HG03571 (cell line): ENCODE results near the gene ESPL1.
"Not testable (repeated sequence)": the region's sequence is repeated elsewhere in the genome, so short reads cannot be mapped to it uniquely, and the experiment has no call there.

Experiments used
- ATAC-seq: cut with Tn5 transposase; IDR thresholded peaks from one replicate; pipeline ENCODE4 v1.9.1; 2021; ENCODE audit not compliant: unreplicated experiment

Gene ESPL1

GRCh38 chr12:53297106-53297505, 29.0 kb downstream of the ESPL1 start:
- not testable (repeated sequence) for ATAC-seq

GRCh38 chr12:53298164-53298563, 30.1 kb downstream of the ESPL1 start:
- no peak for ATAC-seq

DNA sequence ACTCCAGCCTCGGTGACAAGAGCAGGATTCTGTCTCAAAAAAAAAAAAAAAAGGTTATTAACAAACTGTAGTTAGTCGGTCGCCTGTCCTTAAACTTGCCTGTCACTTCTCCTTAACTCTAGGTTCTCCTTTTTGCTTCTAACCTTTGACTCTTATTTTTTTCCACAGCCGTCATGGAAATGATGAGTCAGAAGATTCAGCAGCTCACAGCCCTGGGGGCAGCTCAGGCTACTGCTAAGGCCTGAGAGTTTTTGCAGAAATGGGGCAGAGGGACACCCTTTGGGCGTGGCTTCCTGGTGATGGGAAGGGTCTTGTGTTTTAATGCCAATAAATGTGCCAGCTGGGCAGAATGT, 31.0 kb downstream of the ESPL1 start:
- no peak for ATAC-seq

DNA sequence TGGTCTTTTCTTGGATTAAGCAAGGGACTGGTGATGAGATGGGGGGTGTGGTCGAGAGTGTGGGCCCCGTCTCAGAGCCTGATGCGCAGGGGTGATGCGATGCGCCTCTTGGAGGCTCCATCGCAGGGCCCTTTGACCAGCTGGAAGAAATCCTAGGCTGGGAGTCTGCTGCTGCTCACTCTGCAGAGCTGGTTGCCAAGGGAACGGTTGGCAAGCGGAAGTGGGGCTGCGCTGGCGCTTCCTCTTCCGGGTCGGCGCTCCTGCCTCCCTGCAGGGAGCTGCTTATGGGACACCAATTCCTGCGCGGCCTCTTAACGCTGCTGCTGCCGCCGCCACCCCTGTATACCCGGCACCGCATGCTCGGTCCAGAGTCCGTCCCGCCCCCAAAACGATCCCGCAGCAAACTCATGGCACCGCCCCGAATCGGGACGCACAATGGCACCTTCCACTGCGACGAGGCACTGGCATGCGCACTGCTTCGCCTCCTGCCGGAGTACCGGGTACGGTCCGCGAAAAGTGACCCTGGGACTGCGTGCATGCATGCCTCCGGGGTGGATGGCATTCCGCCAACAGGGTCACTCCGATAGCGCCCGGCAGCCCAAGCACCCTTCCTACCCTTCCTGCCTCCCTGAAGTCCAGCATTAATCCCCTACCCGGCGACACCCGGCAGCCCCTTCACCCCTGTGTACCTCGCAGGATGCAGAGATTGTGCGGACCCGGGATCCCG, 31.5 kb downstream of the ESPL1 start, which contains the start of gene MYG1:
MYG1 (plus strand) TSS at position 242 of the 727 bp plus-strand sequence; CDS start at position 285, 43 bp downstream.
- peak; percentile 71 for ATAC-seq

GRCh38 chr12:53300187-53300586, 32.1 kb downstream of the ESPL1 start:
- no peak for ATAC-seq

- no peak for ATAC-seq
These were observed 34.8 kb downstream of the ESPL1 start for GRCh38 chr12:53302903-53303302.

DNA sequence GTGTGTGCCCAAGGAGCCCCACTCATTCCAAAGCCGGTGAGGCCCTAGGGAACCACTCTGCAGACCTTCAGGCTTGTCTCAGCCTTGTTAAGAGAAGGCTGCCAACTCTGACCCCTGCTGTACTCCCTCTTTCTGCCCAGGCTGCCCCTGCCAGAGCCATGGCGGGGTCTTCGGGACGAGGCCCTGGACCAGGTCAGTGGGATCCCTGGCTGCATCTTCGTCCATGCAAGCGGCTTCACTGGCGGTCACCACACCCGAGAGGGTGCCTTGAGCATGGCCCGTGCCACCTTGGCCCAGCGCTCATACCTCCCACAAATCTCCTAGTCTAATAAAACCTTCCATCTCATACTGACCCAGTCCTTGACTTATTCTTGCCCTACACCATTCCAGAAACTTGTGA, 38.7 kb downstream of the ESPL1 start:
- no peak for ATAC-seq

GRCh38 chr12:53308276-53308675, 40.2 kb downstream of the ESPL1 start:
- ATAC-seq: no peak

- ATAC-seq: no peak
These were observed 45.9 kb downstream of the ESPL1 start for GRCh38 chr12:53313996-53314395.

- ATAC-seq: no peak
These were observed 52.5 kb downstream of the ESPL1 start for GRCh38 chr12:53320352-53321195.

DNA sequence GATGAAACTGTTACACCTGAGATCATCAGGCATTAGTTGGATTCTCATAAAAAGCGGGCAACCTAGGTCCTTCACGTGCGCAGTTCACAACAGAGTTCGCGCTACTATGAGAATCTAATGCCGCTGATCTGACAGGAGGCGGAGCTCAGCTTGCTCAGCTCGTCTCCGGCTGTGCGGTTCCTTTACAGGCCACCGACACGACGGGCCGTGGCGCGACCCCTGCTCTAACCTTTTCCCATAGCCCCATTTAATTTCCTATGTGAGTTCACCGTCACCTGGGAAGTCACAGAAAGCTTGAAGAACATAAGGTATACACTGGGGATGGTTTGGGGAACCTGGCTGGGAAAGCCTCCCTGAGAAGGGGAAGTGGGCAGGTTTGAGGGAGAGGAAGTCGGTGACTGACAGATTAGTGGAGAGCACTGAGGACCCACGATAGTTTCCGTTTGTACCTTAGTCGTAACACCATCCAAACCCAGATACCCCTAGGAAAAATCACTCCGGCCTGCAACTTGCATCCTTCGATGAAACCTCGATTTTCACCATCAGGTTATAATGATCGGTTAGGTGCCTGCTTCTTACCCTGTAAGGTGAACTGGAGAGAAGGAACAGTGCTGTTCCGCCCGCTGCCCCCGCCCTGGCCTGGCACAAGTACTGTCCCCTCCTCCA, 56.1 kb downstream of the ESPL1 start:
- no peak for ATAC-seq

DNA sequence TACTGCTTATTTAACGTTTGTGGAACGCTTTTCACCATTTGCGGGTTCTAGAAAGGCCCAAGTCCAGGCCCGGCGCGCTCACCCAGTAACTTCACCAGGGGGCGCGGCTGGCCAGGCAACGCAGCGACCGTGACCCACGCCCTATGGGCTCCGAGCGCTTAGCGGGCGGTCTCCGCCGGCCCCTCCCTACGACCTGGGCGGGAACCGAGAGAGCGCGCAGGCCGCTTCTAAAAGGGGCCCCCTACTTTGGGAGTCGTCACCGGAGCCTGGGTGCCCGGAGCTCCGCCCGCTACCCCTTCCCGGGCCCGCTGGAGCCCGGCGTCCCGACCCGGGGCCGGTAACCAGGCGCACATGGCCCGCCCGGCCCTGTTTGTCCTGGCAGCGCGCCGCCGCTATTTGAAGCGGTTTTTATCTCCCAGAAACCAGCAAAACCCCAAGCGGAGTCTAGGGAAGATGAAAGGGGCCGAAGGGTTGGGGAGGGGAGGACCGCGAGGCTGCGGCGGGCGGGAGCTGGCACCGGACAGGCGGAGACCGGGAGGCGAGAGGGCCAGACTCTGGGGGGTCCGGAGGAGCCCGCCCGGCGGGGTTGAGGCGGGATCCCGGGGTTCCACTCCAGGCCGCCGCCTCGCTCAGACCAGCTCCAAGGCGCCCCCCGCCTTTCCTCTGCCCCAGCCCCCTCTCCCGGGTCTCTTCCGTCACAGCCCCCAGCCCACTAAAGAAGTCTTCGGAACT, 56.8 kb downstream of the ESPL1 start:
- ATAC-seq: peak; percentile 40

DNA sequence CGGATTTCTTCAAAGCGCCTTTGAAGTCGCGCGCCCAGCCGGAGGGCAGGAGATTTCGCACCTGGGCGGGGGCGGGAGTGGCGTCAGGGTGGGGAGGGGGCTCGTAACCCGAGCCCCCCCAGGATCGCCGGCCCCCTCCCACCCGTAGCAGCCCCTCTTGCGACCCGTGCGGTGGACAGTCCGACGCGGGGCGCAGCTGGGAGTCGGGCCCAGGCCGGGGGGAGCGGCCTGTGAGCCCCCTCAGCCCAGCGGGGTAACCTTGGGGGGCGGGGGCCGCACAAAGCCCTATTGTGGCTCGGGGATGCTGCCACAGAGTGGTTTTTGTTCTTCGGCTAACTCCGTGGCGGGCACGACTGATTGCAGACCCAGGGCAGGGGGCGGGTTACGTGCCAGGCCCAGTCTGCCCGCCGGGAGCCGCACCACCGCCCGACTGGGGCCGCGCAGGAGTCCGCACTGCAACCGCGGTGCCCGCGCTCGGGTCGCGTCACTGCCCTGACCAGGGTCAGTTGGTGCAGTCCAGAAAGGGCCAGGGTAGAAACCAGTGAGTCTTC, 57.5 kb downstream of the ESPL1 start:
- no peak for ATAC-seq

- ATAC-seq: no peak
These were observed 58.5 kb downstream of the ESPL1 start for GRCh38 chr12:53326460-53327185.

GRCh38 chr12:53327435-53328042, 59.4 kb downstream of the ESPL1 start:
- ATAC-seq: no peak

GRCh38 chr12:53328043-53328435, 59.9 kb downstream of the ESPL1 start:
- no peak for ATAC-seq

DNA sequence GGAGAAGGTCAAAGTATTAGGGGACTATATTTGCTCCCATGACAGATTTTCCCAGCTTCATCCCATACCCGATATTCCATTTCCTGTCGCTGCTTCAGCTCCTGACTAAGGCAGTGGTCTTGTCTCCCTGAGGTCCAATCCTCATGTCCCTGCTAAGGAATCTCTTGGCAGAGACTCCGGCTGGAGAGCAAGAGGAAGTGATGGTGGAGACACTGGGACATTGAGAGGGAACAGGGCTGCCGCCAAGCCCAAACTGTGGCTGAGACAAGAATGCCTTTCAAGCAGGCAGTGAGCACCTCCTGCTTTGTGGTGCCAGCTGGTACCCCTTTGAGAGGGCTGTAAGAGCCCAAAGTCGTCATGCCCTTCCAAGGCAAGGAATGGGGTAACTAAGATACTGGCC, 62.6 kb downstream of the ESPL1 start:
- ATAC-seq: no peak

DNA sequence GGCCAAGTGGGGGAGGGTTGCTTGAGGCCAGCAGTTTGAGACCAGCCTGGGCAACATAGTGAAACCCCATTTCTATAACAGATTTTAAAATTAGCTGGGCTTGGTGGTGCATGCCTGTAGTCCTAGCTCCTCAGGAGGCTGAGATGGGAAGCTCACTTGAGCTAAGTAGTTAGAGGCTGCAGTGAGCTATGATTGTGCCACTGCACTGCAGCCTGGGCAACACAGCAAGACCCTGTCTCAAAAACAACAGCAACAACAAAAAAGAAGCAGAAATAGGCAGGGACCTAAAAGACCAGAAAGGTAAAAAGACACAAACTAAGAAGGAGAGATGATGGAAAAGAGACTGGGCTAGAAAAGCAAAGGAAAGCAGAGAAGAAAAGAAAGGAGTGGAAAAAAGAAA, 64.2 kb downstream of the ESPL1 start:
- ATAC-seq: not testable (repeated sequence)

DNA sequence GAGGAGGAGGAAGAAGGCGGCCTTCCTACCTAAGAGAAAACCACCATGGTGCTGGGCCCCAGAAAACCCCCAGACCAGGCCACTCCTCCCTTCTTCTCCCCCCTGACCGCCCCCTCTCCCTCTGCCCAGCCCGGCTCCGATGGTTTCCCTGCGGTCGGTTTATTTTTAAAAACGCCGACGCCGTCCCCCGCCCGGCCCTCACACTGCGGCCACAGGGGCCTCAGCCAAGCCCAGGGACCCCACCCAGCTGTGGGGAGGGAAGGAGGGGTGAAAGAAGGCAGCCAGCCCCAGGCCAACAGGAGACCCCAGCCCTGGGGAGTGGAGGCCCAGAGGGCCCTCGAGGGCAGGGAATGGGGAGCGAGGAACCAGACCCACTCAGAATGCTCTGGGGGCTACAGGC, 64.6 kb downstream of the ESPL1 start:
- ATAC-seq: no peak

DNA sequence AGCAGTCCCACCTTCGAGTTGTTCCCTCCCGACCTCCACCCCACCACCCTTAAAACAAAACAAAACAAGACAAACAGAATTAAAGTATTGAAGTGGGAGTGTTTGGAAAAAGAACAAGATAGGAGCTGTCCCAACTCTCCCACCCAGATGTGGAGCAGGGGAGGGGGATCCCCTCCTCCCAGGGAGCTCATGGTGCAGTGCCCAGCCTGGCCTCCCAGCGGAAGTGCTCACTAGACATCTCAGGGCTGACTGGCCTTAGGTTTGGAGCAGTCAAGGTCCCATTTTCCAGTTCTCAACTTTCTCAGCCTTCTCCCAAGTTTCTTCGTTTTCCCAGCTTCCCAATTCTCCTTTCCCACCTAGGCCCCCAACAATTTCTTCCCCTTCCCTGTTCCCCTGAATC, 65.2 kb downstream of the ESPL1 start:
- no peak for ATAC-seq
